Measurements from ENCODE around the gene ZNF12.

DNA sequence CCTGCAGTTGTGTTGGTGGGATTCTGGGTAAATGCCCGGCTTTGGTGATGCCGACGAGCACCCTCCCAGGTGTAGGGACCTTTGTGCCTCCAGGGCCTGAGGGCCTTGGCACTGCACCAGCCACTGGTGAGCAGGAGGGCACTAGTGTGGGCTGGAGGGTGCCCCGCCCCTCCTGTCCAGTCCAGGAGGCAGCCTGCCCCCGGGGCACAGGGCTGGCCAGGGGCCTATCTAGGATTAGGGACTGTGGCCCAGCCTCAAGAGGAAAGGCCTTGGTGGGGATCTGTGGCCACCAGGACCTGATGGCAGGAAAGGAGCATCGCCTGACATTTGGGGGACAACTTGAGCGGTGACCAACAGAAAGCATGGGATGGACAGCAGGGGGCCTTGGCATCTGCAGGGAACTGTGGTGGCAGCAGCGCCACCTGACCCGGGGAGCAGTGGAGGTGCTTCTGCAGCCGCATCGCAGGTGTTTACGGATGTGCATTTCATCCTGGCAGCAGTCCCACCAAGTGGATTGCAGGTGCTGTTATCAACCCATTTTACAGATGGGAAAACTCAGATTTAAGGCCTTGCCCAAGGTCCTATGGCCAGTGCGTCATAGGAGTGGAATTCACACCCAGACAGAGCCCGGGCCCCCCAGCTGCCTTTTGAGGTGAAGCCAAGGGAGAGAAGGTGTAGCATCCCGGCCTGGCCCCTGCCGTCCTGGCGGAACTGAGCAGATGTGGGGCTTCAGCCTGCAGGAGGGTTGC, 58.5 kb downstream of the ZNF12 start:
- TF ChIP-seq, protein P1, sequence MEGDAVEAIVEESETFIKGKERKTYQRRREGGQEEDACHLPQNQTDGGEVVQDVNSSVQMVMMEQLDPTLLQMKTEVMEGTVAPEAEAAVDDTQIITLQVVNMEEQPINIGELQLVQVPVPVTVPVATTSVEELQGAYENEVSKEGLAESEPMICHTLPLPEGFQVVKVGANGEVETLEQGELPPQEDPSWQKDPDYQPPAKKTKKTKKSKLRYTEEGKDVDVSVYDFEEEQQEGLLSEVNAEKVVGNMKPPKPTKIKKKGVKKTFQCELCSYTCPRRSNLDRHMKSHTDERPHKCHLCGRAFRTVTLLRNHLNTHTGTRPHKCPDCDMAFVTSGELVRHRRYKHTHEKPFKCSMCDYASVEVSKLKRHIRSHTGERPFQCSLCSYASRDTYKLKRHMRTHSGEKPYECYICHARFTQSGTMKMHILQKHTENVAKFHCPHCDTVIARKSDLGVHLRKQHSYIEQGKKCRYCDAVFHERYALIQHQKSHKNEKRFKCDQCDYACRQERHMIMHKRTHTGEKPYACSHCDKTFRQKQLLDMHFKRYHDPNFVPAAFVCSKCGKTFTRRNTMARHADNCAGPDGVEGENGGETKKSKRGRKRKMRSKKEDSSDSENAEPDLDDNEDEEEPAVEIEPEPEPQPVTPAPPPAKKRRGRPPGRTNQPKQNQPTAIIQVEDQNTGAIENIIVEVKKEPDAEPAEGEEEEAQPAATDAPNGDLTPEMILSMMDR (conservative IDR thresholded peaks at IDR 0.05 in 1 of 2, IDR thresholded peaks at IDR 0.05 in 1 of 2; ENCODE audit: extremely low read depth in 1 of 2, insufficient read depth in 1 of 2, low read depth in 1 of 2, low read length in 2 of 2), result no peak
- TF ChIP-seq EZH2 (IDR thresholded peaks at IDR 0.05; ENCODE audit: borderline replicate concordance, low read length), result no peak

Data from mammary epithelial cell (primary cell).